ENCODE data around the gene ALDH4A1. TPM values are rescaled to one million over a fixed set of nuclear protein-coding genes. Genes with fewer than 3 reads are reported as not detected.

The ALDH4A1 gene
- total RNA-seq, 1 donor, result 28.6 TPM

DNA sequence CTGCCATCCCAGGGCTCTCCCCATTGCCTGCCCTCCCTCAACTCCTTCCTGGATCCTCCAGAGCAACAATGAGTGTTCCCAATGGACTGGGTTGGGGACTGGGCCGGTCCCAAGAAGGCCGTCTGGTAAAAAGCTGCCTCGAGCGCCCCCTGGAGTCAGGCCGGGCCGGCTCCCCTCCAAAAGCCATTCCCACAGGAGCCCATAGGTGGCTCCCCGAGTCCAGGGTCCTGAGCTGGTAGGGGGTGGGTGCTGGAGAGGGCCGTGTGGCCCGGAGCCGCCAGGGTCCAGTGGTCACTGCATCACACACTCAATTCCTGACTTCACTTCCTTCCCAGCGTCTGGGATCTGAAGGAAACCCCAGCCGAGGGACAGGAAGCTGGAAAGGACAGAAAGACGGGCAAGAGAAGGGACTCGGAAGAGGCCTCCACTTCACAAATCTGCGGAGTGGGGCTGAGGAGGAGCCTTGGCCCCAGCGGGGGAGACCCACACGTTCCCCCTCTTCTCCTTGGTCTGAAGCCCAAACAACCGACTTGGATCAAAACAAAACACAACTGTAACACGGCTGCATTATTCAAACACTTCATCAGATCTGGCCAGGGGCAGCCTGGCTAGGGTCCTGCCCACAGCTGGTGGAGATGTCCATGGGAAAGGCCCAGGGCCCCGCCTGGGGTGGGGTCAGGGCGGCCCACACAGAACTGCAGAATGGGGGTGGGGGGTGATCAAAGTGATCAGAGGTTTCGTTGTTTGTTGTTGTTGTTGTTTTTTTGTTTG lies 10.9 kb upstream of the ALDH4A1 start:
- peaks cover 12% of the 10 kb centered on the region for H4K20me1 ChIP-seq (ENCODE audit: insufficient read depth, low read length)
- no peaks in the 10 kb centered on the region for H3K27me3 ChIP-seq (ENCODE audit: insufficient read depth, low read length)
- H3K36me3 ChIP-seq (ENCODE audit: insufficient read depth, low read length), result peaks cover 42% of the 10 kb centered on the region
- peak overlapping the region; percentile 73 for H3K27ac ChIP-seq (ENCODE audit: low read depth, low read length)
- H3K79me2 ChIP-seq (ENCODE audit: insufficient read depth, low read length), result no peaks in the 10 kb centered on the region
- peak; percentile 99 for DNase-seq (ENCODE audit: insufficient read length, low spot score, missing footprints)
- TF ChIP-seq, protein P1, sequence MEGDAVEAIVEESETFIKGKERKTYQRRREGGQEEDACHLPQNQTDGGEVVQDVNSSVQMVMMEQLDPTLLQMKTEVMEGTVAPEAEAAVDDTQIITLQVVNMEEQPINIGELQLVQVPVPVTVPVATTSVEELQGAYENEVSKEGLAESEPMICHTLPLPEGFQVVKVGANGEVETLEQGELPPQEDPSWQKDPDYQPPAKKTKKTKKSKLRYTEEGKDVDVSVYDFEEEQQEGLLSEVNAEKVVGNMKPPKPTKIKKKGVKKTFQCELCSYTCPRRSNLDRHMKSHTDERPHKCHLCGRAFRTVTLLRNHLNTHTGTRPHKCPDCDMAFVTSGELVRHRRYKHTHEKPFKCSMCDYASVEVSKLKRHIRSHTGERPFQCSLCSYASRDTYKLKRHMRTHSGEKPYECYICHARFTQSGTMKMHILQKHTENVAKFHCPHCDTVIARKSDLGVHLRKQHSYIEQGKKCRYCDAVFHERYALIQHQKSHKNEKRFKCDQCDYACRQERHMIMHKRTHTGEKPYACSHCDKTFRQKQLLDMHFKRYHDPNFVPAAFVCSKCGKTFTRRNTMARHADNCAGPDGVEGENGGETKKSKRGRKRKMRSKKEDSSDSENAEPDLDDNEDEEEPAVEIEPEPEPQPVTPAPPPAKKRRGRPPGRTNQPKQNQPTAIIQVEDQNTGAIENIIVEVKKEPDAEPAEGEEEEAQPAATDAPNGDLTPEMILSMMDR (IDR thresholded peaks at IDR 0.05; ENCODE audit: extremely low read depth, low read depth, low read length), result peak; percentile 100
- peaks cover 13% of the 10 kb centered on the region for H3K4me1 ChIP-seq (ENCODE audit: insufficient read depth, low read length)
- H3K4me3 ChIP-seq (ENCODE audit: insufficient read depth, low read length), result peak overlapping the region; percentile 25
- H3K9me3 ChIP-seq (ENCODE audit: low read depth, low read length), result no peaks in the 10 kb centered on the region
- peak overlapping the region; percentile 29 for H2AFZ ChIP-seq (ENCODE audit: low read length)
- peak overlapping the region; percentile 43 for H3K4me2 ChIP-seq (ENCODE audit: insufficient read depth, low read length)

DNA sequence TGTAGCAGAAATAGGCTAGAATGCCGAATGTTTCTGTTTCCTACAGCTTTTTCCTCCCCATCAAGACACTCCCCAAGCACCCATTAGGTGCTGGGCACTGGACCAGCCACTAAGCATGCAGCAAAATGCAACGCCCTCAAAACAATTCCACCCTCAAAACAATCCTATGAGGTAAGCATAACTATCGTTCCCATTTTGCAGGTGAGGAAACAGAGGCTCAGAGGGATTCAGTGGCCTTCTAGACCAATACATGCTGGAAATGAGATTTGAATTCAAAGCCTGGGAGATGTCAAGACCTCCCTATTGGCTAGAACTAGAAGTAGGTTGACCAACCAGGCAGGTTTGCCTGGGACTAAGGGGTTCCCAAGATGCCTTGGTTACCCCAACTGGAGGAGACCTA lies 10.2 kb upstream of the ALDH4A1 start:
- TF ChIP-seq, protein P1 (IDR thresholded peaks at IDR 0.05; ENCODE audit: extremely low read depth, low read depth, low read length), result no peak
- Histone ChIP-seq H3K4me3 (ENCODE audit: insufficient read depth, low read length) (no peak overlapping the region), H3K4me1 (ENCODE audit: insufficient read depth, low read length) (peaks cover 16% of the 10 kb centered on the region), H3K4me2 (ENCODE audit: insufficient read depth, low read length) (no peak overlapping the region), H3K9me3 (ENCODE audit: low read depth, low read length) (no peaks in the 10 kb centered on the region), H3K27ac (ENCODE audit: low read depth, low read length) (no peak overlapping the region), H3K36me3 (ENCODE audit: insufficient read depth, low read length) (peaks cover 45% of the 10 kb centered on the region), H3K27me3 (ENCODE audit: insufficient read depth, low read length) (no peaks in the 10 kb centered on the region), H4K20me1 (ENCODE audit: insufficient read depth, low read length) (peaks cover 12% of the 10 kb centered on the region), H2AFZ (ENCODE audit: low read length) (no peak overlapping the region), H3K79me2 (ENCODE audit: insufficient read depth, low read length) (no peaks in the 10 kb centered on the region)
- DNase-seq (ENCODE audit: insufficient read length, low spot score, missing footprints), result no peak

DNA sequence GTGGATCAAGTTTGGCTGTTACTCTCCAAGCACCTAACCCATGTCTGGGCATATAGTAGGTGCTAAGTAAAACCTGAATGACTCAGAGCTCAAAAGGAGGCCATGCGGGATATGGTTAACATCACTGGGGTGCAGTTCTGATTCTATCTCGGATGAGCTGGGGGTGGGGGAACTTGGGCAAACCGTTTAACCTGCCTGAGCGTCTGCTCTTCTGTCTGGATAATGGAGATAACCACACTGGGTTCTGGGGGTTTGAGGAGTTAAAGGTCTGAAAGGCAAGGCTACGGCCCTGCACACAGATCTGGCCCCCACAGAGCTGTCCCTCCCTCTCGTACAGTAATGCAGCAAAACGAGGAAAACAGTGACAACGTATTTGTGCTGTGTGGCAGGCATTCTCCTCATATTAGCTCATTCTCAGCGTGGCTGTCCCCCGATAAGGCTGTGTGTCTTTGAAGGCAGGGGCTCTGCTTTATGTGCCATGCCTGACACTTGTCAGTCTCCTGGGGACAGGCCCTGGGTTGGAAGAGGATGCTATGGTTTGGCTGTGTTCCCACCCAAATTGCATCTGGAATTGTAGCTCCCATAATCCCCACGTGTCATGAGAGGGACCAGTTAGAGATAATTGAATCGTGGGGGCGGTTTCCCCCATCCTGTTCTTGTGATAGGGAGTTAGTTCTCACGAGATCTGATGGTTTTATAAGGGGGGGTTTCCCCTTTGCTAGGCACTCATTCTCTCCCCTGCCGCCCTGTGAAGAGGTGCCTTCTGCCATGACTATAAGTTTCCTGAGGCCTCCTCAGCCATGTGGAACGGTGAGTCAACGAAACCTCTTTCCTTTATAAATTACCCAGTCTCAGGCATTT lies 6.8 kb upstream of the ALDH4A1 start:
- Histone ChIP-seq H3K4me3 (ENCODE audit: insufficient read depth, low read length) (no peak overlapping the region), H3K9me3 (ENCODE audit: low read depth, low read length) (no peaks in the 10 kb centered on the region), H3K4me2 (ENCODE audit: insufficient read depth, low read length) (no peak overlapping the region), H3K36me3 (ENCODE audit: insufficient read depth, low read length) (peaks cover 52% of the 10 kb centered on the region), H3K4me1 (ENCODE audit: insufficient read depth, low read length) (peaks cover 17% of the 10 kb centered on the region), H4K20me1 (ENCODE audit: insufficient read depth, low read length) (peaks cover 12% of the 10 kb centered on the region), H3K27ac (ENCODE audit: low read depth, low read length) (no peak overlapping the region), H3K79me2 (ENCODE audit: insufficient read depth, low read length) (no peaks in the 10 kb centered on the region), H2AFZ (ENCODE audit: low read length) (no peak overlapping the region), H3K27me3 (ENCODE audit: insufficient read depth, low read length) (no peaks in the 10 kb centered on the region)
- TF ChIP-seq, protein P1 (IDR thresholded peaks at IDR 0.05; ENCODE audit: extremely low read depth, low read depth, low read length), result no peak
- DNase-seq (ENCODE audit: insufficient read length, low spot score, missing footprints), result peak; percentile 66

Data from osteoblast (primary cell).